Measurements from ENCODE around the gene ANKRD23. TPM values are rescaled to one million over a fixed set of nuclear protein-coding genes. Genes with fewer than 3 reads are reported as not detected.

ANKRD23 gene
- total RNA-seq, 4 donors from 2014 or later = 6.1 to 22.3 (median 7.2) TPM

DNA sequence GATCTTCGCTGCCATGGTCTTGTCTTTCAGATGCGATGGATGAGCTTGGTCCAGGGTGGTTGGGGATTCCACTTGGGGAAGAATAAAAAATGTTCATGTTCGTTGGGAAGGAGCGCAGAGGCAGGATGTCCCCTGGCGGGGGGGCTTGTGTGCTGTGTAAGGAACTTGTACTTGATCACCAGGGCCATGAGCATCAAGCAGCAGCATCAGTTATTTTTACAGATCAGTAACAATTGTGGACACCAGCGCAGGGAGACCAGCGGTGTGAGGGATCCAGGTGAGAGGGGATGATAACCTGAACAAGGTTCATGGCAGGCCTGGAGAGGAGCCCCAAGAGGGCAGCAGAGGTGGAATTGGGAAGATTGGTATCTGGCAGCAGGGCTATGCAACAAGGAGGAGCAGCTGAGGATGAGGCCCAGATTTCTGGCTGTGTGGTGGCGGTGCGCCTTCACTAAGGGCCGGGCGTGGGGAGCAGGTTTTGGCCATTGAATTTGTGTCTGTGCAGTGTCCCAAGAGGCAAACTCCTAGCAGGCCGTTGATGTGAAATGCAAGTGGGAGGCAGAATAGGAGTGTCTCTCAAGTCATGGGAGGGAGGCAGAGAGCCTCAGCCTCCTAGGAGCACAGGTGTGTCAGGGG lies 23.8 kb downstream of the ANKRD23 start:
- Histone ChIP-seq H3K36me3 (peaks cover 9% of the 10 kb centered on the region), H3K9me3 (no peaks in the 10 kb centered on the region), H3K27me3 (no peaks in the 10 kb centered on the region), H3K4me1 (peaks cover 33% of the 10 kb centered on the region), H3K4me3 (no peak overlapping the region), H3K27ac (no peak overlapping the region)
- 88% methylated on average over 11 of the region's 12 CpGs for WGBS
- no peak for TF ChIP-seq CTCF (IDR thresholded peaks at IDR 0.05)
- no peak for TF ChIP-seq POLR2A (IDR thresholded peaks at IDR 0.05)
- no peak for TF ChIP-seq POLR2AphosphoS5 (IDR thresholded peaks at IDR 0.05)
- TF ChIP-seq EP300 (IDR thresholded peaks at IDR 0.05) = no peak
- no peak for DNase-seq (ENCODE audit: low spot score in 2 of 2)

DNA sequence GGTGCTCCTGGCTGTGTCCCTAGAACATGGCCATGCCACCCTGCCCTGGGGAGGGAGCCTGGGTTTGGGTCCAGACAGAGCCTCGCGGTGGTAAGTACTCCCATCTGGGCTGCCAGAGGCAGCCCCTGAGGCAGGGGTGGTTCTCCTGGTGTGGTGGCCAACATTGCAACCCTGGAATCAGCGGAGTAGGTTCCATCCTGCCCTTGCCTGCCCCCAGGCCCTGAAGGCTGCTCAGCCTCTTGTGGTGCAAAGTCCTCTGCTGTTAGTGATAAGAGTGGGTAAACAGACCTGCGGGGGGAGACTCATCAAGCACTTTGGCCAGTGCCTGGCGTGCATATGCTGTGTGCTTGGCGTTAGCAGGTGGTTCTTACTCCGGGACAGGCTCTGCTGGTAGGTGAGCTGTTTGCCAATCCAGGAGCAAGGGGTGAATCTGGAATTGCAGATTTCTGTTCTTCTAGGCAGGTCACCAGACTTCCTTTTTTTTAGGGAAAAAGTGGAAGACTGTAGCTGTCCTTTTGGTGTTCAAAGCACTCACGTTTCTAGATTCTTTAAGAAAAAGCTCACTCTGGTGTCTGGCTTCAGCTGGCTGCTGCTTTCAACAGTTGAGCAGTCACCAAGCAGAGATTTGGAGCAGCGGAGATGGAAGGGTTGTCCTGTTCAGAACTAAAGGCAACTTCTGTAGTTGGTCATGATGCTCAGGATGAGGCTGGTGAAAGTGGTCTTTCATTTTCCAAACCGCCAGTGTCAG lies 24.5 kb downstream of the ANKRD23 start:
- no peak for DNase-seq (ENCODE audit: low spot score in 2 of 2)
- Histone ChIP-seq H3K36me3 (peaks cover 8% of the 10 kb centered on the region), H3K27me3 (no peaks in the 10 kb centered on the region), H3K4me3 (no peak overlapping the region), H3K27ac (no peak overlapping the region), H3K4me1 (peaks cover 34% of the 10 kb centered on the region), H3K9me3 (no peaks in the 10 kb centered on the region)
- WGBS = 66% methylated on average over 4 of the region's 10 CpGs
- TF ChIP-seq EP300 (IDR thresholded peaks at IDR 0.05) = no peak
- TF ChIP-seq POLR2AphosphoS5 (IDR thresholded peaks at IDR 0.05) = no peak
- TF ChIP-seq CTCF (IDR thresholded peaks at IDR 0.05) = no peak
- TF ChIP-seq POLR2A (IDR thresholded peaks at IDR 0.05) = no peak

GRCh38 chr2:96817882-96818281 lies 25.9 kb downstream of the ANKRD23 start:
- TF ChIP-seq POLR2AphosphoS5 (IDR thresholded peaks at IDR 0.05) = no peak
- TF ChIP-seq EP300 (IDR thresholded peaks at IDR 0.05) = no peak
- TF ChIP-seq CTCF (IDR thresholded peaks at IDR 0.05) = no peak
- TF ChIP-seq POLR2A (IDR thresholded peaks at IDR 0.05) = no peak
- H3K4me1 ChIP-seq = peaks cover 34% of the 10 kb centered on the region
- no peak for DNase-seq (ENCODE audit: low spot score in 2 of 2)
- H3K27ac ChIP-seq = no peak overlapping the region
- no peaks in the 10 kb centered on the region for H3K27me3 ChIP-seq
- WGBS = 86% methylated on average over 8 of the region's 8 CpGs
- H3K4me3 ChIP-seq = peak overlapping the region; percentile 92
- peaks cover 3% of the 10 kb centered on the region for H3K36me3 ChIP-seq
- no peaks in the 10 kb centered on the region for H3K9me3 ChIP-seq

- DNase-seq (ENCODE audit: low spot score in 2 of 2) = no peak
- no peaks in the 10 kb centered on the region for H3K27me3 ChIP-seq
- H3K4me3 ChIP-seq = peak overlapping the region; percentile 92
- WGBS = 1% methylated on average over 44 of the region's 89 CpGs
- TF ChIP-seq POLR2AphosphoS5 (IDR thresholded peaks at IDR 0.05) (peak in 1 of 3 donors; percentile 9), EP300 (IDR thresholded peaks at IDR 0.05) (no peak), POLR2A (IDR thresholded peaks at IDR 0.05) (no peak)
- peaks cover 36% of the 10 kb centered on the region for H3K4me1 ChIP-seq
- peaks cover 5% of the 10 kb centered on the region for H3K36me3 ChIP-seq
- no peaks in the 10 kb centered on the region for H3K9me3 ChIP-seq
- H3K27ac ChIP-seq = no peak overlapping the region
These were observed 26.8 kb downstream of the ANKRD23 start for GRCh38 chr2:96816836-96817702.

DNA sequence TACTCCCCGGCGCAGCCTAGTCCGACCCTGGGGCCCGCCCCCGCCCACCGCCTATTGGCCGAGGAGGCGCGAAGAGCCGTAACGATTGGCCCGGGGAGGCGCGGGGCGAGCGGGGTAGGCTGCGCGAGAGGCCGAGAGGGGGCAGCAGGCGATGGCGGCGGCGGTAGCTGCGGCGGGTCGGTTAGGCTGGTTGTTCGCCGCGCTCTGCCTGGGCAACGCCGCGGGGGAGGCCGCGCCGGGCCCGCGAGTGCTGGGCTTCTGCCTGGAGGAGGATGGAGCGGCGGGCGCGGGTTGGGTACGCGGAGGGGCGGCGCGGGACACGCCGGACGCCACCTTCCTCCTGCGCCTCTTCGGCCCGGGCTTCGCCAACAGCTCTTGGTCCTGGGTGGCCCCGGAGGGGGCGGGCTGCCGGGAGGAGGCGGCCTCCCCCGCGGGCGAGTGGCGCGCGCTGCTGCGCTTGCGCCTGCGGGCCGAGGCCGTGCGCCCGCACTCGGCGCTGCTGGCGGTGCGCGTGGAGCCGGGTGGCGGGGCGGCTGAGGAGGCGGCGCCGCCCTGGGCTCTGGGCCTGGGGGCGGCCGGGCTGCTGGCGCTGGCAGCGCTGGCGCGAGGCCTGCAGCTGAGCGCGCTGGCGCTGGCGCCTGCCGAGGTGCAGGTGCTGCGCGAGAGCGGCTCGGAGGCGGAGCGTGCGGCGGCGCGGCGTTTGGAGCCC lies 27.5 kb downstream of the ANKRD23 start, which contains the start of gene CNNM3:
Gene CNNM3, plus strand, starts transcription at position 142 of the 709 bp plus-strand sequence. Its CDS starts 10 bp downstream, at position 152.
- Histone ChIP-seq H3K36me3 (peaks cover 6% of the 10 kb centered on the region), H3K4me3 (peak within 1 kb of the TSS; percentile 92), H3K4me1 (peaks cover 38% of the 10 kb centered on the region), H3K27ac (peak within 1 kb of the TSS; percentile 87), H3K9me3 (no peaks in the 10 kb centered on the region), H3K27me3 (no peaks in the 10 kb centered on the region)
- peak; percentile 34 to 87 for TF ChIP-seq CTCF (IDR thresholded peaks at IDR 0.05)
- TF ChIP-seq EP300 (IDR thresholded peaks at IDR 0.05) = no peak
- TF ChIP-seq POLR2A (IDR thresholded peaks at IDR 0.05) = peak in 1 of 2 donors; percentile 3
- peak in 1 of 3 donors; percentile 44 for TF ChIP-seq POLR2AphosphoS5 (IDR thresholded peaks at IDR 0.05)
- peak; percentile 98 to 99 for DNase-seq (ENCODE audit: low spot score in 2 of 2)
- 0% methylated on average over 23 of the region's 103 CpGs for WGBS
